ENCODE results near the gene CPNE5.

DNA sequence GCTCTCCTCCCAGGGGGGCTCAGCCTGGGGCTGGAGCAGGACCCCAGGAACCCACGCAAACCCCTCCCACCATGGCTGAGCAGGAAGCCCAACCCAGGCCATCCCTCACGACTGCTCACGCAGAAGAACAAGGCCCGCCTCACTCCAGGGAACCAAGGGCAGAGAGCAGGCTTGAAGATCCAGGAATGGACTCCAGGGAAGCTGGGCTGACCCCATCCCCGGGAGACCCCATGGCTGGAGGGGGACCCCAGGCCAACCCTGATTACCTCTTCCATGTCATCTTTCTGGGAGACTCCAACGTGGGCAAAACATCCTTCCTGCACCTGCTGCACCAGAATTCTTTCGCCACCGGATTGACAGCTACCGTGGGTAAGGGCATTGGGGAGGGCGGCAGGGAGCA is 116.9 kb downstream of the CPNE5 start:
- TF ChIP-seq, protein P1, sequence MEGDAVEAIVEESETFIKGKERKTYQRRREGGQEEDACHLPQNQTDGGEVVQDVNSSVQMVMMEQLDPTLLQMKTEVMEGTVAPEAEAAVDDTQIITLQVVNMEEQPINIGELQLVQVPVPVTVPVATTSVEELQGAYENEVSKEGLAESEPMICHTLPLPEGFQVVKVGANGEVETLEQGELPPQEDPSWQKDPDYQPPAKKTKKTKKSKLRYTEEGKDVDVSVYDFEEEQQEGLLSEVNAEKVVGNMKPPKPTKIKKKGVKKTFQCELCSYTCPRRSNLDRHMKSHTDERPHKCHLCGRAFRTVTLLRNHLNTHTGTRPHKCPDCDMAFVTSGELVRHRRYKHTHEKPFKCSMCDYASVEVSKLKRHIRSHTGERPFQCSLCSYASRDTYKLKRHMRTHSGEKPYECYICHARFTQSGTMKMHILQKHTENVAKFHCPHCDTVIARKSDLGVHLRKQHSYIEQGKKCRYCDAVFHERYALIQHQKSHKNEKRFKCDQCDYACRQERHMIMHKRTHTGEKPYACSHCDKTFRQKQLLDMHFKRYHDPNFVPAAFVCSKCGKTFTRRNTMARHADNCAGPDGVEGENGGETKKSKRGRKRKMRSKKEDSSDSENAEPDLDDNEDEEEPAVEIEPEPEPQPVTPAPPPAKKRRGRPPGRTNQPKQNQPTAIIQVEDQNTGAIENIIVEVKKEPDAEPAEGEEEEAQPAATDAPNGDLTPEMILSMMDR (IDR thresholded peaks at IDR 0.05 in 8 of 11, conservative IDR thresholded peaks at IDR 0.05 in 3 of 11): no peak
- TF ChIP-seq POLR2A (IDR thresholded peaks at IDR 0.05) (no peak), POLR2AphosphoS5 (IDR thresholded peaks at IDR 0.05) (no peak)

Data from spleen (tissue), 7 donors.